CD4-positive, alpha-beta T cell treated with Interferon alpha-2 for 1 hour (primary cell): Measurements from ENCODE around the gene CNKSR3.

ENCODE experiments used
- DNase-seq, 2 donors: peaks; one replicate each; pipeline ENCODE4 v3.0.0-alpha.2; 2020 to 2022

Gene CNKSR3

DNA sequence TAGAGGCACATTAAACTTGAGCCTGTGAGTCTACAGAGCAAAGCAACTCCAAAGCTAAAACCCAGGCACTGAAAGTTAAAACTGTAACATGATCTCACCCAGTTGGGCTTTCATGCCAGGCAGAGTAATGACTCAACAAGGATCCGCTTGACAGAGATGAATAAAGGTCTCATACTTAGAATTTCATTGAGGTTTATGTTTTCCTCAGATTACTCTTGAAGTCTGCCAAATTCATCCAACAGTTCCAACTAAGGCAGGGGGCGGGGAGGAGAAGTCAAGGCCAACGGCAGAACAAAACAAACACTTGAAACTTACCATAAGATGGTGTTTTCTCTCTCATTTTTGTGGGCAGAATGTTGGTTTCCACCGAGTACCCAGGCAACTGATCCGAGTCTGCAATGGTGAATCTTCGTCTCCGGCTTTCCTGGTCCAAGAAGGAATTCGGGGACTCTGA is 99.8 kb downstream of the CNKSR3 start:
- no peak for DNase-seq

DNA sequence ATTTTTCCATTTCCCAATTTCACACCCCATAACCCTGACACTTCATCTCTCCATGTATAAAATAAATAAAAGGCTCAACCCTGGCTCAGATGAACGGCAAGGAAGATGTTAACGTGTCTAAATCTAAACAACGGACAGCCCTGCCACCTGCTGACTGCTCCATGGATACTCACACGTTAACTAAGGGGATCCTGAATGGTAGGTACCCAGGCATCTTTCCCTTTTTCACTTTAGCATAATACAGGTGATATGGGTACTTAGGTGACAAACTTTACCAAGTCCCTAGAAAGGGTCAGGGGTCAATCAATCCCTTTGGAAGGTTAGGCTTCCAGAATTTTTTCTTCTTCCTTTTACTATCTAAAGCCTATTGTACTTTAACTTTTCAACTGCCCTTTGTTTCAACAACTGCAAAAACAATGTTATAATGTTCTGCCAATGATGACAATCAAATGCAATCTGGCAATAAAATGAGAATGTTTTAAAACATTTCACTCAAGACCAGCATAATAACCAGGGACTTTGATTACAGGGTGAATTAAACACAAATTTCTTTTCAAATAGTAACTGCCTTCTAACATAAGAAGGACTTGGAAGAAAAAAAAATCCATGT is 101.5 kb downstream of the CNKSR3 start:
- DNase-seq, result peak in 1 of 2 donors; percentile 2

DNA sequence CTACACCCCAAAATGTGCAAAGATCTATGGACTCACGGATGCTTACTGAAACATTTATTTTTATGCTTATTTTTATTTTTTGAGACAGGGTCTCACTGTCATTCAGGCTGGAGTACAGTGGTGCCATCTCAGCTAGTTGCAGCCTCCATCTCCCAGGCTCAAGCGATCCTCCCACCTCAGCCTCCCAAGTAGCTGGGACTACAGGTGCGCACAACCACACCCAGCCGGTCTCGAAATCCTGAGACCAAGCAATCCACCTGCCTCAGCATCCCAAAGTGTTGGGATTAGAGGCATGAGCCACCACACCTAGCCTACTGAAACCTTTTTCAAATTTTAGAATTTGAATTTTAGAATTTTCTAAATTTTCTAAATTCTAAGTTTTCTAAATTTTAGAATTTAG is 103.0 kb downstream of the CNKSR3 start:
- DNase-seq, result no peak

DNA sequence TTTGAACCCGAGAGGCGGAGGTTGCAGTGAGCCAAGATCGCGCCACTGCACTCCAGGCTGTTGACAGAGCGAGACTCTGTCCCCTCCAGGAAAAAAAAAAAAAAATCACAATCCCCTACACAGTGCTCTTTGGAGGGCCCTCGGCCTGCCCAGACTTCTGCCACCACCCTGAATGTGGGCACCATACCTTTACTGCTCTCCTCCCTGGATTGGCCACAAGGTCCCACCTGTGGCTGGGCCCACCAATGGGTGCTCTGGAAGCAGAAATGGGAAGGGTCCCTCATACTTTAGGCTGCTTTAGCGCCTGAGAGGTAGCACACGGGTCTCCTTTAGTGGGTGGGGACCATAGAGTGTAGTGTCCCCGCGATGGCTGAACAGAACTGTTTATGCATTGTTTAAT is 103.6 kb downstream of the CNKSR3 start:
- no peak for DNase-seq

DNA sequence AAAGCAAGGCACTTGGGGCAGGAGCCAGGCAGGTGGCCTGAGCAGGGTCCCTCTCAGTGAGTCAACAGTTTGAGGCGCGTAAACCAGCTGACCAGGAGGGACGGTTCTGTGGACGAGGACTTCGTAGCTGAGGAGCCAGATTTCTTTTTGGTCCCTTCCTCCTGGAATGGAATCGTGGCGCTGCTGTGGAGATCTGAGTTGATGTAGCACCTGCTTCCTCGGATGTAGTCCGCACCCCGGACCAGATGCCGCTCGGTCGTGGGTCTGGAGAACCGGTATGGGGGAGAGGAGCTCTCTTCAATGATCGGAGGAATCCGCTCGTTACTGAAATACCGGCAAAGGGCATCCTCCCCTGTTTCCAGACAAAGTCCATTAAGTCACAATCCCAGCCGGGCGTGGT is 104.2 kb downstream of the CNKSR3 start:
- DNase-seq, result no peak

DNA sequence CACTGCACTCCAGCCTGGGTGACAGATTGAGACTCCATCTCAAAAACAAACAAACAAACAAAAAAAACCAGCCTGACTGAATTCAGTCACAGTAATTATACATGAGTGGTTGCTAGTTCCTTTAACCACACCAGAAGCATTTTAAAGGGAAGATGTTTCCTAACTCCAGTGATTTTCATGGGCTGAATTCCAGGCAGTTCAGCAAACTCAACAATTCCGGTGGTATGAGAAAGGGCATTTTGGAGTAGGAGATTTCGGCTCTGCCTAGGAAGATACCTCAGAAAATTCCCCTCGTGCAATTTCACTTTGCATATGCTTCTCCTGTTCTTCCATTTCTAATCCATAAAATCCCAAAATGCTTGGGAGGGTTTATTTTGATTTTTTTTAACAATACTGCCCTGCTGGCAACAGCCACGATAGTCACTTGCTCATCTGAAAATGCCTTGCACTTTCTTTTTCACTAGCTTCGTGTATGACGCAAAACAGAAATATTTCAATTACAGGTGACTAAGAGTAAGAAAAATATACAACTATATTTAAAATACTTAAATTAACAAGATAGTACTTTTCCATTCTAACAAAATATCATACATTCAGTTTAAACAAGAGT is 105.6 kb downstream of the CNKSR3 start:
- no peak for DNase-seq

DNA sequence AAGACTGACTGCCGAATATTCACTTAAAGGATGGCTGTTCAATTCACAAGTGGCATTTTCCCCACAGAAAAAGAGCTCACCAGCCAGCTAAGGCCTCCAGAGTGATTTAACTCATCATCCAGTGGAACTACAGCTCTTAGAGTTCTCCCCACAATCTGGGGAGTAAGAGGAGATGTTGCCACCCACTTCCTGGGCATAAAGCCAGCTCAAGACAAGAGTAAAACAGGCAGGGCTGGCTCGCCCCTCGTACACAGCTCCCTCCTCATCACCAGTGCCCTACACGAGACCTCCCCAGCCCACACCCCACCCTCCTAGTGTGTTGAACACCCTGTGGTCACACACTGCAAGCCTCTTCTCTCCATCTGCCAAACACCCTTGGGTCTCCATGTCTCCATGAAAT is 106.7 kb downstream of the CNKSR3 start:
- DNase-seq, result no peak

DNA sequence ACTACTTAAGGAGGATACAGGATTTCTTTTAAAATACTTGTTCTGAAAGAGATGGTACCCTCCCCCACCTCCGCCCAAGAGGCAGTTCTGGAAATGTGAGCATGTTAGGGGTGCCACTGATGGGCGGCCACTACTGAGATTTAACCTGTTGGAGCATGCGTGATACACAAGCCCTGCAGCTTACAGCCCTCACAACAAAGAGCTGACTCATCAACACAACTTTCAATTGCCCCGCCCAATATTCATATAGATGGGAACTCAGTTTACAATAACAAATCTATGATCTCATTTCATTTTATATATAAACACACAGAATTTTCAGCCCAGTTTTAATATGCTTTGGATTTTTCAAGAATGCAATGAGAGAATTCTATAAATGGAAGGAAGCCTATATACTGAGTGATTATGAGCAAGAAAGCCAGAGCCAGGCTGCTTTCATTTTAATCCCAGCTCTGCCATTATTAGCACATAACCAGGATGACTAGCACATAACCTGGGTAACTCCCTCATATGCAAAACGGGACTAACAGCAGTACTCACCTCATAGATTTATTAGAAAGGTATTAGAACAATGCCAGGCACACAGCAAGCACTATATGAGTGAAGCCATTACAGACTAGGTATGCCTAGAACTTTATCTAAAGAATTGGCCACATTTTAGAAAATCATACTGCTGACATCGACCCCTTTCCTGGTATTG is 108.3 kb downstream of the CNKSR3 start:
- DNase-seq, result no peak

DNA sequence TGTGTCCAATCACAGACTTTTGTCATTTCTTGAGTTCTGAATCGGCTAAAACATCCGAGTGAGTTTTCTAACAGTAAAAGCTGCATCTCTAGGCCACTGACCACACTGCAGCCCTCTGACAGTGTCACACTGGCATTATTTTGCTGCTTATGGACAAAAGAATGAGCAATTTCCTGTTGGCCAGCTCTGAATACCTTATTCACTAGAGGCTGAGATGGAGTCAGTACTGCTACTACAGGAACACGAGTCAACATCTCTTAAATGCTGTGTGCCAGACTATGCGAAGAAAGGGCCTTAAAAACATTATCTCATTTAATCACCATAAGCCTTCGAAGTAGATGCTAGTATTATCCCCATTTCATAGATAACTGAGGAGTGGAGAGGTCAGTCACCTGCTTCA is 111.4 kb downstream of the CNKSR3 start:
- DNase-seq, result no peak

DNA sequence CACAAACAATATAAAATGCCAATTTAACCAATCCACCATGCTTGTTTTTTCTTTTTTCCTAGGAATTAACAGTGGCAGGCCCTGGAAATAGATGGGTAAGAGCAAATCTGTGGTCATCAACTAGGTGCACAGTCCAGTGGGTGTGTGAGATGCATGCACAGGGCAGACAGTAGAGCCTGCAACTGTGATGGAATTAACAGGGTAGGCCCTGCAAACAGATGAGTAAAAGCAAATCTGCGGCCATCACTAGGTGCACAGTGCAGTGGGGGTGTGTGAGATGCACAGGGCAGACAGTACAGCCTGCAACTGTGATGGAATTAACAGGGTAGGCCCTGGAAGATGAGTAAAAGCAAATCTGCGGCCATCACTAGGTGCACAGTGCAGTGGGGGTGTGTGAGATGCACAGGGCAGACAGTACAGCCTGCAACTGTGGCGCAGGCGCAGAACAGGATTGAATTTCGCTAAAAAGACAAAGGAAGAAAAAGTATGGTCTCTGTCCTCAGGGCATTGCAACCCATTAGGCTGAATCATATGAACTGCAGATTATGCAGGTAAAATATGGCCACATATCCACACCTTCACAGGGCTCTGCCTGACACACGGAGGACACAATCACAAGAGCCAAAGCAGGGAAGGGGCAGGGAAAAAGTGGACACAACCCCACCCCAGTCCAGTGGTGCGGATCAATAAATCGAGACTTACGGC is 112.8 kb downstream of the CNKSR3 start:
- DNase-seq, result no peak

DNA sequence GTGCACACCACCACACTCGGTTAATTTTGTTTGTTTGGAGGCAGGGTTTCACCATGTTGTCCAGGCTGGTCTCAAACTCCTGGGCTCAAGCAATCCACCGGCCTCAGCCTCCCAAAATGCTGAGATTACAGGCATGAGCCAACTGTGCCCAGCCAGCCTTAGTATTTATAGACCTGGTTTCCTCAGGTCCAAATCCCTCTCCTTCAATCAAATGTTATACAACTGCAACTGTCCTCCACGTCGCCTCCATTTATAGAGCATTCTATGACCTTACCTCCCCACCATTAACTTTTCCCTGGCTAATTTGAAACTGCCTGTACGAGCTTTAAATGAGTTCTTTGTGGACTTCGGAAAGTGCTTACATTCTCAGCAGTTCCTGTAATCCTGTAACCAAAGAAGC is 114.6 kb downstream of the CNKSR3 start:
- DNase-seq, result no peak

DNA sequence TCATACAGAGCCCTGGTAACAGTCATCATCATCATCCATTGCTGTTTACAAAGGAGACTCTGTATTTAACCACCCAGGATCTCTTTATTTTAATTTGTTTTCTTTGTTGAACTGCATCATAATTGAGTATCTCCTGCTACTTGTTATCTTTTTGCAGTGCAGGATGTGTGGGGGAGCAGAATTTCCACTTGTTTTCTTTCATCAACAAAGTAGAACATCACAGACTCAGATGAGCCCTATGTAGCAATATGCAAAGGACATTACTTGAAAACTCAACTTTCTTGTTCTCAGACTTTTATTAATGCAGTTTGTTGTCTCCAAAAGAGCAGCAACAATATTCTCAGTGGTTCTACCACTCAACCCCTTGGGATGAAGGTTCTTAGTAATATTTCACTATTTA is 115.2 kb downstream of the CNKSR3 start:
- no peak for DNase-seq

DNA sequence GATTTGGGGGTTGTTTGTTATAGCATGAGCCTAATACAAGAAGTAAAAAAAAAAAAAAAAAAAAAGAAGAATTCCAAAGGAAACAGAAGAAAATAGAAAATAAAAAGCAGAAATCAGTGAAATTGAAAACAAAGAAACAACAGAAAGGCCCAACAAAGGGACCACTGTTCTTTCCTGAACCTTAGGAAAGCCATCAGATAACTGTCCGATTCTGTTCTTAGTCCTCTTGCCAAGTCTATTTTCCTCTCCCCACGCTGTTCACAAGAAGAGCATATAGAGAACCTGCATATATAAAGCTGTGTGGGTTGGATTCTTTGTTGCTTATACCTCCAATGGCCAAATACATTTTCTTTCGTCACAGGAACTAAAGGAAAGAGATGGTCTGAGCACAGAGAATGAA is 115.9 kb downstream of the CNKSR3 start:
- no peak for DNase-seq

DNA sequence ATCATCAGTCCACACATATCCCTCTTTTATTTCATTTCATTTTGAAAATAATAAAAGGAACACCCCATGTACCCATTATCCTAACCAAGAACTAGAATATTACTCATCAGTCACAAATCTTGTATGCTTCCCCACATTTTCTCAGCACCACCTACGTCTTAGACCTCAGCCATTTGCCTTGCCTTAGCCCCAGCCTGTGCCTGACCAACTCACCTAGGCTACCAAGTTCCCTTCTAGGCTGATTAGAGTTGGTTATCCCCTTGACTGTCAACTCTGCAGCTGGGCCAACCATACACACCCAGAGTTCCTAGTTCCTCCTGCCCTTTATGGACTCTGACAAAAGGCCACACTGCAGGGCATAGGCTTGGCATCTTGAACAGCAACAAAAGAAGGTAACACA is 120.5 kb downstream of the CNKSR3 start:
- no peak for DNase-seq

DNA sequence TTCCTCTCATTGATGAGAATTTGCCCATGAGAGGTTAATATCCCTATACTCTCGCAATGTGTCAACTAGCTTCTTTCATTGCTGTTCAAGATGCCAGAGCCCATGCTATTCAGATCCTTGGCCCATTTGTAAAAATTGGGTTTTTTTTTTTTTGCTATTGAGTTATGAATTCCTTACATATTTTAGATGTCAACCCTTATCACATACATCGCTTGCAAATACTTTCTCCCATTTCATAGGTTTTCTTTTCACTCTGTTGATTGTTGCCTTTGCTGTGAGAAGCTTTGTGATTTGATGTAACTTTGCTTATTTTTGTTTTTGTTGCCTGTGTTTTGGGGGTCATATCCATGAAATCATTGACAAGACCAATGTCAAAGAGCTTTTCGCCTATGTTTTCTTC is 121.7 kb downstream of the CNKSR3 start:
- DNase-seq, result no peak

DNA sequence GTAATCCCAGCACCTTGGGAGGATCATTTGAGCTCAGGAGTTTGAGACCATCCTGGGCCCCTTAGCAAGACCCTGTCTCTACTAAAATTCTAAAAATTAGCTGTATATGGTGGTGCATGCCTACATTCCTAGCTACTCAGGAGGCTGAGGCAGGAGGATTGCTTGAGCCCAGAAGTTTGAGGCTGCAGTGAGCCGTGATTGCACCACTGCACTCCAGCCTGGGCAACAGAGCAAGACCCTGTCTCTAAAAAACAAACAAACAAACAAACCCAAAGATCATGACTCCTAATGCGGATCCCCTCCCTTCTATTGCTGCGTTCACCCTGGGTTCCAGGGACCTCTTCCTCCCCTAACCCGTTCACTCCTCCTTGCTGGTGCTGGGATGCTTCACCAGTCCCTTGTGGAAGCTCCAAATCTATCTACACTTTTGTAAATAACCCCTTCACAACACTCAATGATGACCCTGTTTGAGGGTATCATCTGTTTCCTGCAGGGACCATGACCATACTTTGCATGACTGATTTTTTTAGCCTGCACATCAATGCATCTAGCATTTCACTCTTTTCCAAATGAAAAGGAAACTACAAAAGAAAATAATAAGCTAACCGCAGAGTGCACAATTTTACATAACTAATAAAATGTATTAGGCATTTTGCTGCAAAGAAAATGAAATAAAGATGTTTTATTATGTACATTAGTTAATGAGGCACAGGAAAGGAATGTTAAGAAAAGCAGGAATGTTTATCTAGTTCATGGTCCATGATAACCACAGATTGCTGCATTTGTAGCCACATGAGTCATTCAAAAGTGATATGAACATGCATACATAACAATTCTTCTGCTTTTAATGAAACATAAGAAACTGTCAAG is 123.4 kb downstream of the CNKSR3 start:
- DNase-seq, result no peak

DNA sequence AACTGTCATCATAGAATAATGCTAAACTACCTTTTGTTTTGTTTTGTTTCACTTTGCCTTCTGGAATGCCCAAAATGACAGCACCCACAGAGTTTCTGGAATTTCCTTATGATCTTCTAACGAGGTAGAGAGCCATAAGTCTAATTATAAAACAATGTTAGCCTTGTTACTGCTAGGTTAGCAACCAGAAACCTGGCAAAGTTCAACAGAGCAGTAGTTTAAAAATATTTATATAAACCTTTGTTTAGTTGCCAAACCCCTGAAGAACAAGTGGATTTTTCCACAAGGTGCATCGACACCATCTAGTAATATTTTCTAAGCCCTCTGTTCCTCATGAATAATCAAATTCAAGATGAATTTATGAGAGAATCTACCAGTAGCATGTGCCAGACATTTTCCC is 126.3 kb downstream of the CNKSR3 start:
- no peak for DNase-seq

DNA sequence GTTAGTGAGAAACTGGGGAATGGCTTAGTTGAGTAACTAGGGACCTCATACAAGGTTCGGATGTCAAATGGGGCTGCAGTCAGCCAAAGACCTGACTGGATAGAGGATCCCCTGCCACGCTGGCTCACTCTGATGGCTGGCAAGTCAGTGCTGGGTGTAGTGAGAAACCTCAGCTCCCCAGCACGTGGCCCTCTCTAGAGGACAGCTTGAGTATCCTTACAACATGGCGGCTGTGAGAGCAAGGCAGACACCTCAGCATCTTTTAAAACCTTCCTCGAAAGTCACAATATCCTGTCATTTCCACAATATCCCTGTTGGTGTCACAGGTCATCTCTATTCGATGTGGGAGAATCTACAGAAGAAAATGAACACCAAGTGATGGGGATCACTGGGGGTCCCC is 127.2 kb downstream of the CNKSR3 start:
- no peak for DNase-seq

DNA sequence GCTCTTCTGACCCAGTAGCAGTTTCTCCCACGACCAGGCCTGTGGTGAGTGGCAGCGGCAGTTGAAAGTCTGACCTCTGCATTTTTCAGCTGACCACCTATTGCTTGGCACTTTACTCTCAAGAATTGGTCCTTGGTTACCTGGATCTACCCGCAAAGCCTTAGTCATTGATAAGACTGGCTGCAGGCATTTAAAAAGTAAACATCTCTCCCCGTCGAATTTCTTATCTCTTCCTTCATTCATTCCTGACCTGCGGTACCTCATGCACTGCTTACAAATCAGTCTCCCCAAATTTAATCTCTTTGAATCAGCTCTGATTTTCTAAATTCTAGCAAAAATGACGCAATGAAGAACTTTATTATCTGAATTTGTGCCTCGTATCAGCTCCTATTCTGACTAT is 127.7 kb downstream of the CNKSR3 start:
- DNase-seq, result no peak

DNA sequence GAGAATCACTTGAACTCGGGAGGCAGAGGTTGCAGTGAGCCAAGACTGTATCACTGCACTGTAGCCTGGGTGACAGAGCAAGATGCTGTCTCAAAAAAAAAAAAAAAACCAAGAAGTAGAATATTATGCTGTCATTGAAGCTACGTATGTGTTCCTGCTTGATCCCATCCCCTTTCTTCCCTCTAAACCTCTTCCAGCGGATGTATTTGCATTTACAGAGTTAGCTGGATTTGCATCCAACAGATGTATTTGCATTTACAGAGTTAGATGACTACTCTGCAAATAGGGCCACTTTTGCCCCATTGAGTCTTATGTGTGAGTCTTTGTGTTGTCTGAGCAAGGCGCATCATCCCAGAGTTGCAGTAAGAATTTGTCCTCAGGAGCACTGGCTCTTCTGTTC is 128.9 kb downstream of the CNKSR3 start:
- DNase-seq, result no peak

DNA sequence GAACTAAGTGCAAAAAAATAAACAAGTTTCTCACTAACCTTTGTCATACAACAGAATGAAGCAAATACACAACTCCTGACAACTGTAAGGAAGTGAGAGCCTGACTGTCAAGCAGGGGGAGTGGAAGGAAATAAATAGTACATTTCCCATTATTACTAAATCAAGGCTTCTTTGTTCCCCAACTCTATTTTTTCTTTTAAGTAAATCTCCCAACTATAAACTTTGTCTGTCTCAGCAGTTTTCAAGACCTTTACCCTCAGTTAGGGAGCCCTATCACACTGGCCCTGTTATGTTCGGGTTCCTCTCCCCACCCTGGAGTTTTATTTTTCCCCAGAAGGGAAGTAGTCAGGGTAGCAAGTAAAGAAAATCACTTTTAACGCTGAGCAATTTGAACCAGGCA is 129.7 kb downstream of the CNKSR3 start:
- no peak for DNase-seq

DNA sequence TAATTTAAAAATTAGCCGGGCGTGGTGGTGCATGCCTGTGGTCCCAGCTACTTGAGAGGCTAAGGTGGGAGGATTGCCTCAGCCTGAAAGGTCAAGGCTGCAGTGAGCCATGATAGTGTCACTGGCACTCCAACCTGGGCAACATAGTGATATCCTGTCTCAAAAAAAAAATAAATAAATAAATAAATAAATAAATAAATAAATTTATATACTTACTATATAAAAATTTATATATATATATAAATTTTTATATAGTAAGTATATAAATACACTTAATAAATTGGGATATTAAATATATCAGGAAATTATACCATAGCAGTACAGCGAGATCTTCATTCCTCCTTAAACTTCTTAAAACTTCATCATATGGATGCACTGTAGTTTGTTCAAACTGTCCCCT is 130.9 kb downstream of the CNKSR3 start:
- no peak for DNase-seq

DNA sequence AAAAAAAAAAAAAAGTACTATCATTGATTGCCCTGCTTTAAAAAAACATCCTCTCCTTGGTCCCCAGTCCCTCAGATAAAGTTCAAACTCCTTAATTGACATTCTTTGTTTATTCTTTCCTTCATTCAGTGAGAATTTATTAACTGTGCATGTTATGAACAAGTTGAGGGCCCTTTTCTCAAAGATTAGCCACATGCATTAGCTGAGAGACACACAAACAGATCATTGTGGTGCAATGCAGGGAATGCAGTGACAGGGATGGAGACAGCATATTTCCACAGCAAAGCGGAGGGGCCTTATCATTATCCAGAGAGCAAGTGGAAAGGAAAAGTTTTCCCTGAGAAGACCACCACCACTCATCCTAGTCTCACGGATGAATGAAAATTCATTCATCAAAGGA is 132.0 kb downstream of the CNKSR3 start:
- no peak for DNase-seq
